ENCODE results near the gene EHD2.

Gene EHD2

GRCh38 chr19:47691782-47692181 is 21.4 kb upstream of the EHD2 start:
- no peak overlapping the region for H3K9ac ChIP-seq (ENCODE audit: low read length)
- H3K4me3 ChIP-seq (ENCODE audit: low read depth, low read length), result no peak overlapping the region
- peaks cover 42% of the 10 kb centered on the region for H3K36me3 ChIP-seq (ENCODE audit: control insufficient read depth, insufficient read depth, low read length)
- H3K27ac ChIP-seq (ENCODE audit: low read depth, low read length), result no peak overlapping the region
- H3K9me3 ChIP-seq (ENCODE audit: control insufficient read depth, insufficient read depth, low read depth, low read length), result no peaks in the 10 kb centered on the region
- H3K4me1 ChIP-seq (ENCODE audit: control insufficient read depth, insufficient read depth, low read length), result no peaks in the 10 kb centered on the region
- H3K27me3 ChIP-seq (ENCODE audit: control insufficient read depth, insufficient read depth, low read length), result no peaks in the 10 kb centered on the region

GRCh38 chr19:47693489-47693888 is 19.7 kb upstream of the EHD2 start:
- Histone ChIP-seq H3K27me3 (ENCODE audit: control insufficient read depth, insufficient read depth, low read length) (no peaks in the 10 kb centered on the region), H3K36me3 (ENCODE audit: control insufficient read depth, insufficient read depth, low read length) (peaks cover 36% of the 10 kb centered on the region), H3K4me3 (ENCODE audit: low read depth, low read length) (no peak overlapping the region), H3K9me3 (ENCODE audit: control insufficient read depth, insufficient read depth, low read depth, low read length) (no peaks in the 10 kb centered on the region), H3K27ac (ENCODE audit: low read depth, low read length) (no peak overlapping the region), H3K9ac (ENCODE audit: low read length) (no peak overlapping the region), H3K4me1 (ENCODE audit: control insufficient read depth, insufficient read depth, low read length) (no peaks in the 10 kb centered on the region)

- H3K27ac ChIP-seq (ENCODE audit: low read depth, low read length), result no peak overlapping the region
- no peaks in the 10 kb centered on the region for H3K4me1 ChIP-seq (ENCODE audit: control insufficient read depth, insufficient read depth, low read length)
- H3K36me3 ChIP-seq (ENCODE audit: control insufficient read depth, insufficient read depth, low read length), result peaks cover 40% of the 10 kb centered on the region
- no peaks in the 10 kb centered on the region for H3K9me3 ChIP-seq (ENCODE audit: control insufficient read depth, insufficient read depth, low read depth, low read length)
- no peak overlapping the region for H3K4me3 ChIP-seq (ENCODE audit: low read depth, low read length)
- H3K27me3 ChIP-seq (ENCODE audit: control insufficient read depth, insufficient read depth, low read length), result no peaks in the 10 kb centered on the region
- no peak overlapping the region for H3K9ac ChIP-seq (ENCODE audit: low read length)
Measured at GRCh38 chr19:47693903-47694302, 19.3 kb upstream of the EHD2 start.

- H3K27ac ChIP-seq (ENCODE audit: low read depth, low read length), result no peak overlapping the region
Measured at GRCh38 chr19:47694466-47695273, 18.6 kb upstream of the EHD2 start.

GRCh38 chr19:47695533-47696262 is 17.5 kb upstream of the EHD2 start:
- Histone ChIP-seq H3K9ac (ENCODE audit: low read length) (no peak overlapping the region), H3K4me3 (ENCODE audit: low read depth, low read length) (no peak overlapping the region), H3K27me3 (ENCODE audit: control insufficient read depth, insufficient read depth, low read length) (no peaks in the 10 kb centered on the region), H3K27ac (ENCODE audit: low read depth, low read length) (no peak overlapping the region), H3K9me3 (ENCODE audit: control insufficient read depth, insufficient read depth, low read depth, low read length) (no peaks in the 10 kb centered on the region), H3K4me1 (ENCODE audit: control insufficient read depth, insufficient read depth, low read length) (no peaks in the 10 kb centered on the region), H3K36me3 (ENCODE audit: control insufficient read depth, insufficient read depth, low read length) (peaks cover 48% of the 10 kb centered on the region)

More at GRCh38 chr19:47694466-47695273, 18.6 kb upstream of the EHD2 start:
- no peak overlapping the region for H3K9ac ChIP-seq (ENCODE audit: low read length)
- no peaks in the 10 kb centered on the region for H3K9me3 ChIP-seq (ENCODE audit: control insufficient read depth, insufficient read depth, low read depth, low read length)
- H3K36me3 ChIP-seq (ENCODE audit: control insufficient read depth, insufficient read depth, low read length), result peaks cover 46% of the 10 kb centered on the region
- H3K4me3 ChIP-seq (ENCODE audit: low read depth, low read length), result no peak overlapping the region
- H3K27me3 ChIP-seq (ENCODE audit: control insufficient read depth, insufficient read depth, low read length), result no peaks in the 10 kb centered on the region
- H3K4me1 ChIP-seq (ENCODE audit: control insufficient read depth, insufficient read depth, low read length), result no peaks in the 10 kb centered on the region

- H3K4me1 ChIP-seq (ENCODE audit: control insufficient read depth, insufficient read depth, low read length), result no peaks in the 10 kb centered on the region
- no peaks in the 10 kb centered on the region for H3K27me3 ChIP-seq (ENCODE audit: control insufficient read depth, insufficient read depth, low read length)
- H3K4me3 ChIP-seq (ENCODE audit: low read depth, low read length), result no peak overlapping the region
- peaks cover 49% of the 10 kb centered on the region for H3K36me3 ChIP-seq (ENCODE audit: control insufficient read depth, insufficient read depth, low read length)
- no peak overlapping the region for H3K27ac ChIP-seq (ENCODE audit: low read depth, low read length)
- H3K9me3 ChIP-seq (ENCODE audit: control insufficient read depth, insufficient read depth, low read depth, low read length), result no peaks in the 10 kb centered on the region
- H3K9ac ChIP-seq (ENCODE audit: low read length), result no peak overlapping the region
Measured at GRCh38 chr19:47696635-47697034, 16.6 kb upstream of the EHD2 start.

GRCh38 chr19:47697863-47698609 is 15.2 kb upstream of the EHD2 start:
- peaks cover 48% of the 10 kb centered on the region for H3K36me3 ChIP-seq (ENCODE audit: control insufficient read depth, insufficient read depth, low read length)
- no peaks in the 10 kb centered on the region for H3K9me3 ChIP-seq (ENCODE audit: control insufficient read depth, insufficient read depth, low read depth, low read length)
- no peak overlapping the region for H3K27ac ChIP-seq (ENCODE audit: low read depth, low read length)
- no peaks in the 10 kb centered on the region for H3K4me1 ChIP-seq (ENCODE audit: control insufficient read depth, insufficient read depth, low read length)
- H3K4me3 ChIP-seq (ENCODE audit: low read depth, low read length), result no peak overlapping the region
- H3K27me3 ChIP-seq (ENCODE audit: control insufficient read depth, insufficient read depth, low read length), result no peaks in the 10 kb centered on the region
- H3K9ac ChIP-seq (ENCODE audit: low read length), result no peak overlapping the region

GRCh38 chr19:47698631-47699359 is 14.4 kb upstream of the EHD2 start:
- H3K4me1 ChIP-seq (ENCODE audit: control insufficient read depth, insufficient read depth, low read length), result no peaks in the 10 kb centered on the region
- no peak overlapping the region for H3K4me3 ChIP-seq (ENCODE audit: low read depth, low read length)
- no peaks in the 10 kb centered on the region for H3K27me3 ChIP-seq (ENCODE audit: control insufficient read depth, insufficient read depth, low read length)
- H3K36me3 ChIP-seq (ENCODE audit: control insufficient read depth, insufficient read depth, low read length), result peaks cover 49% of the 10 kb centered on the region
- H3K27ac ChIP-seq (ENCODE audit: low read depth, low read length), result no peak overlapping the region
- no peak overlapping the region for H3K9ac ChIP-seq (ENCODE audit: low read length)
- no peaks in the 10 kb centered on the region for H3K9me3 ChIP-seq (ENCODE audit: control insufficient read depth, insufficient read depth, low read depth, low read length)

- no peak overlapping the region for H3K27ac ChIP-seq (ENCODE audit: low read depth, low read length)
- no peaks in the 10 kb centered on the region for H3K4me1 ChIP-seq (ENCODE audit: control insufficient read depth, insufficient read depth, low read length)
- H3K9ac ChIP-seq (ENCODE audit: low read length), result no peak overlapping the region
- H3K27me3 ChIP-seq (ENCODE audit: control insufficient read depth, insufficient read depth, low read length), result no peaks in the 10 kb centered on the region
- H3K9me3 ChIP-seq (ENCODE audit: control insufficient read depth, insufficient read depth, low read depth, low read length), result no peaks in the 10 kb centered on the region
- H3K4me3 ChIP-seq (ENCODE audit: low read depth, low read length), result no peak overlapping the region
- H3K36me3 ChIP-seq (ENCODE audit: control insufficient read depth, insufficient read depth, low read length), result peaks cover 49% of the 10 kb centered on the region
Measured at GRCh38 chr19:47699360-47699917, 13.8 kb upstream of the EHD2 start.

GRCh38 chr19:47700934-47701716 is 12.1 kb upstream of the EHD2 start:
- Histone ChIP-seq H3K36me3 (ENCODE audit: control insufficient read depth, insufficient read depth, low read length) (peaks cover 41% of the 10 kb centered on the region), H3K4me3 (ENCODE audit: low read depth, low read length) (no peak overlapping the region), H3K4me1 (ENCODE audit: control insufficient read depth, insufficient read depth, low read length) (no peaks in the 10 kb centered on the region), H3K9ac (ENCODE audit: low read length) (no peak overlapping the region), H3K27ac (ENCODE audit: low read depth, low read length) (no peak overlapping the region), H3K27me3 (ENCODE audit: control insufficient read depth, insufficient read depth, low read length) (no peaks in the 10 kb centered on the region), H3K9me3 (ENCODE audit: control insufficient read depth, insufficient read depth, low read depth, low read length) (no peaks in the 10 kb centered on the region)

All from HUES6 (cell line).